KMS-11 (cell line): Measurements from ENCODE around the gene SHC3.

Source experiments
- H2AFZ ChIP-seq: fragments of 200-600 bp; sonication (generic); 2 replicates; pipeline ENCODE4 v1.6.1; 2016; ENCODE audit warnings: antibody characterized with exemption, mixed run types, low read depth
- H3K27ac ChIP-seq: fragments of 200-600 bp; sonication (generic); 2 replicates; pipeline ENCODE4 v1.6.1; 2016; ENCODE audit warnings: mild to moderate bottlenecking, mixed run types
- H3K27me3 ChIP-seq: fragments of 200-600 bp; sonication (generic); 2 replicates; pipeline ENCODE4 v1.6.1; 2017; ENCODE audit warnings: mild to moderate bottlenecking, low read depth, mixed run types, moderate library complexity; ENCODE audit not compliant: insufficient read depth
- H3K36me3 ChIP-seq: fragments of 200-600 bp; sonication (generic); 2 replicates; pipeline ENCODE4 v1.6.1; 2017; ENCODE audit warnings: mild to moderate bottlenecking, mixed run types; ENCODE audit not compliant: insufficient read depth
- H3K4me1 ChIP-seq: fragments of 200-600 bp; sonication (generic); 2 replicates; pipeline ENCODE4 v1.6.1; 2016; ENCODE audit warnings: mild to moderate bottlenecking, low read depth, mixed run types; ENCODE audit not compliant: poor library complexity, severe bottlenecking
- H3K4me2 ChIP-seq: fragments of 200-600 bp; sonication (generic); 2 replicates; pipeline ENCODE4 v1.7.0; 2016; ENCODE audit warnings: mild to moderate bottlenecking, mixed run types
- H3K4me3 ChIP-seq: fragments of 200-600 bp; sonication (generic); IDR thresholded peaks from 2 replicates; pipeline ENCODE4 v1.6.1; 2017; ENCODE audit warnings: low read depth, low read length, mixed read lengths; ENCODE audit not compliant: insufficient read depth
- H3K79me2 ChIP-seq: fragments of 200-600 bp; sonication (generic); 2 replicates; pipeline ENCODE4 v1.6.1; 2016; ENCODE audit warnings: low read depth, mixed run types; ENCODE audit not compliant: insufficient read depth
- H3K9ac ChIP-seq: fragments of 200-600 bp; sonication (generic); 2 replicates; pipeline ENCODE4 v1.6.1; 2016; ENCODE audit warnings: mild to moderate bottlenecking, mixed run types
- H4K20me1 ChIP-seq: fragments of 200-600 bp; sonication (generic); 2 replicates; pipeline ENCODE4 v1.6.1; 2016; ENCODE audit warnings: mild to moderate bottlenecking, mixed run types; ENCODE audit not compliant: insufficient read depth
- CTCF ChIP-seq: fragments of 200-600 bp; sonication (generic); conservative IDR thresholded peaks from 2 replicates; pipeline ENCODE4 v1.6.1; 2017; ENCODE audit warnings: low read depth, mild to moderate bottlenecking, antibody characterized with exemption, low read length, moderate library complexity, mixed read lengths

The SHC3 gene

GRCh38 chr9:89008055-89008743 lies 170.4 kb downstream of the SHC3 start:
- no peak overlapping the region for H3K27ac ChIP-seq
- H3K79me2 ChIP-seq = no peaks in the 10 kb centered on the region
- H3K4me2 ChIP-seq = no peak overlapping the region
- no peak overlapping the region for H3K9ac ChIP-seq
- H2AFZ ChIP-seq = no peak overlapping the region
- H3K27me3 ChIP-seq = no peaks in the 10 kb centered on the region
- H3K4me1 ChIP-seq = no peaks in the 10 kb centered on the region
- H4K20me1 ChIP-seq = no peaks in the 10 kb centered on the region
- TF ChIP-seq CTCF = no peak
- H3K4me3 ChIP-seq = no peak overlapping the region
- no peaks in the 10 kb centered on the region for H3K36me3 ChIP-seq

DNA sequence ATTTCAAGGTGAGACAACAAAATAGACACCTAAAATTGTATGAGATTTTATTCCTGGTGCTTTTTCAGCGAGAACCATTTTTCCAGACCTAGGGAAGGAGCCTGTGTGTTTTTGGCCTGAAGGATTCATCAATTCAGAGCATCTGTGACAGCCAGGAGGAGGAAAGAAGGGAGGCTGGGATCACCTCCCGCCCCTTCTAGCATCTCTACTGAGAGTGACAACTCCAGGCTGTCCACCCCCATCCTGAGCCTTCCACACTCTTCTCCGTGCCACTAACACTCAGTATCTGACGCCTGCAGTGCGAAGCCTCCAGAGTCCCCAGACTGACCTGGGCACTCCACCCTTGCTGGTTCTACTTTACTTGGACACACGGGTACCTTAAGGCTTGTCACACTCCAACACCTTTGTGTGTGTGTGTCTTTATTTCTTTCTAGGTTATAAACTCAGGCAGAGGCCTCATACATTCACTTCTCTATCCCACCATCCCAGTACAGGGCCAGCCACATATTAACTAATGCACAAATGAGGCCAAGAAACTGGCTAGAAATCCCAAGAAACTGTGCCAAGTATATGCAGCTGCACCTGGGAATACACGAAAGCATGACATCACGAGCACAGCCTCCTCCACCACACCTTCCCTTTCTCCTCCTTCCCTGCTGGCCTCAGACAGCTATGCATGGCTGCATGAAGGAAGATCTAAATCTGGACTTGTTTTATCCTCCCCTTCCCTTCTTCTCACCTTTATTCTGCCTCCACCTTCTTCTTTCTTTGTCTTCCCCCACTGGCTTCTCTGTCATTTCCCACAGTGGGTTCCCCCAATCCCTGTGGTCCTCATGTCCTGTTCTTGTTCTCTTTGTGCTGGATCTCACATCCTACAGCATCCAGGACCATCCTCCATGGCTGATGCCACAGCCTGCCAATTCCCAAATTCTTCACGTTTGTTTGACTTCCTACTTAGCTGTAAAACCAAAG lies 171.3 kb downstream of the SHC3 start:
- no peak overlapping the region for H3K9ac ChIP-seq
- H3K4me3 ChIP-seq = no peak overlapping the region
- H3K36me3 ChIP-seq = no peaks in the 10 kb centered on the region
- no peak overlapping the region for H3K27ac ChIP-seq
- TF ChIP-seq CTCF = no peak
- no peak overlapping the region for H2AFZ ChIP-seq
- H3K4me2 ChIP-seq = no peak overlapping the region
- H4K20me1 ChIP-seq = no peaks in the 10 kb centered on the region
- no peaks in the 10 kb centered on the region for H3K27me3 ChIP-seq
- no peaks in the 10 kb centered on the region for H3K4me1 ChIP-seq
- no peaks in the 10 kb centered on the region for H3K79me2 ChIP-seq

- no peak overlapping the region for H2AFZ ChIP-seq
- no peak overlapping the region for H3K27ac ChIP-seq
- H3K27me3 ChIP-seq = no peaks in the 10 kb centered on the region
These were observed 172.4 kb downstream of the SHC3 start for GRCh38 chr9:89006267-89006666.

DNA sequence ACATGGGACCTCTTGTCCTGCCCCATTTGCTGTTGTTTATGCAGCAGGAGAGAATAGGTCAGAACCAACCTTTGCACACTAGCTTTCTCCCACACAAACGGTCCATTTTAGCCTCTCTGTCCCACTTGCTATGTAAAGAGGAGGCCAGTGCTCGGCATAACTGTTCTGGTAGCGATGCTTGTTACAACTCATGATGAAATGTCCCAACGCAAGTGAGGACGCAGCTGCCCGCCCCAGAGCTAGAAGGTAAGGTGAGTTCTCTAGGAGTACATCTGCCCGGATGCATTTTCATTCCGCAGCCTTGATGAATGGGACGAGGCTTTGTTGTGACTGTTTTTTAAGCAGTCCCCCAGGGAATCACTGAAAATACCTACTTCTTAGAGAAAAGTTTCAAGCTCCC lies 173.3 kb downstream of the SHC3 start:
- H3K9ac ChIP-seq = no peak overlapping the region
- H2AFZ ChIP-seq = no peak overlapping the region
- peaks cover 4% of the 10 kb centered on the region for H3K4me1 ChIP-seq
- H3K4me3 ChIP-seq = no peak overlapping the region
- no peaks in the 10 kb centered on the region for H3K36me3 ChIP-seq
- H3K27ac ChIP-seq = no peak overlapping the region
- no peak for TF ChIP-seq CTCF
- no peaks in the 10 kb centered on the region for H3K27me3 ChIP-seq
- H4K20me1 ChIP-seq = no peaks in the 10 kb centered on the region
- H3K4me2 ChIP-seq = no peak overlapping the region
- no peaks in the 10 kb centered on the region for H3K79me2 ChIP-seq

More at GRCh38 chr9:89006267-89006666, 172.4 kb downstream of the SHC3 start:
- H3K36me3 ChIP-seq = no peaks in the 10 kb centered on the region
- no peaks in the 10 kb centered on the region for H3K79me2 ChIP-seq
- no peaks in the 10 kb centered on the region for H3K4me1 ChIP-seq
- H3K4me2 ChIP-seq = no peak overlapping the region
- no peak for TF ChIP-seq CTCF
- H3K9ac ChIP-seq = no peak overlapping the region
- no peak overlapping the region for H3K4me3 ChIP-seq
- no peaks in the 10 kb centered on the region for H4K20me1 ChIP-seq
